ENCODE results near the gene C2CD4C. TPM values are rescaled to one million over a fixed set of nuclear protein-coding genes. Genes with fewer than 3 reads are reported as not detected.
"Not testable (repeated sequence)": the region's sequence is repeated elsewhere in the genome, so short reads cannot be mapped to it uniquely, and the experiment has no call there.

Gene C2CD4C
- total RNA-seq, 1 experiment from 2014 or later: 0.43 TPM

GRCh38 chr19:395467-395866, 13.5 kb downstream of the C2CD4C start:
- peaks cover 36% of the 10 kb centered on the region for H3K9me3 Mint-ChIP-seq (ENCODE audit: unreplicated experiment)
- no TSS peak for BruUV-seq (replicated peaks)
- no peak overlapping the region for H3K4me3 Mint-ChIP-seq (ENCODE audit: unreplicated experiment)

GRCh38 chr19:394857-395256, 14.1 kb downstream of the C2CD4C start:
- POLR2A ChIA-PET; H3K4me1 Mint-ChIP-seq (ENCODE audit: low read depth, unreplicated experiment); H3K4me3 Mint-ChIP-seq (ENCODE audit: unreplicated experiment); H3K27me3 ChIP-seq (replicated peaks; ENCODE audit: control insufficient read depth, insufficient read depth, low read length); CTCF ChIA-PET; H3K4me3 ChIP-seq (ENCODE audit: low read depth, low read length); H3K36me3 ChIP-seq (ENCODE audit: control insufficient read depth, insufficient read depth, low read length); BruUV-seq (replicated peaks); H3K4me1 ChIP-seq; H3K27me3 Mint-ChIP-seq (ENCODE audit: insufficient read depth, unreplicated experiment); H3K27ac Mint-ChIP-seq (ENCODE audit: unreplicated experiment); DNase-seq; intact Hi-C loops (cut with micrococcal nuclease; ENCODE audit: unreplicated experiment); H3K9me3 ChIP-seq: not testable (repeated sequence)
- Mint-ChIP-seq H3K9me3 (ENCODE audit: unreplicated experiment) (peaks cover 36% of the 10 kb centered on the region), H3K36me3 (ENCODE audit: insufficient read depth, unreplicated experiment) (peaks cover 14% of the 10 kb centered on the region)

More at GRCh38 chr19:395467-395866, 13.5 kb downstream of the C2CD4C start:
- DNase-seq: no peak
- Histone ChIP-seq H3K27me3 (replicated peaks; ENCODE audit: control insufficient read depth, insufficient read depth, low read length) (no peaks in the 10 kb centered on the region), H3K4me3 (ENCODE audit: low read depth, low read length) (no peak overlapping the region), H3K36me3 (ENCODE audit: control insufficient read depth, insufficient read depth, low read length) (no peaks in the 10 kb centered on the region), H3K9me3 (no peaks in the 10 kb centered on the region), H3K4me1 (no peaks in the 10 kb centered on the region)
- Mint-ChIP-seq H3K36me3 (ENCODE audit: insufficient read depth, unreplicated experiment) (peaks cover 14% of the 10 kb centered on the region), H3K4me1 (ENCODE audit: low read depth, unreplicated experiment) (no peaks in the 10 kb centered on the region), H3K27ac (ENCODE audit: unreplicated experiment) (no peak overlapping the region), H3K27me3 (ENCODE audit: insufficient read depth, unreplicated experiment) (no peaks in the 10 kb centered on the region)
- ChIA-PET POLR2A (no interaction called here), CTCF (no interaction called here)
- TF ChIP-seq CTCF (IDR thresholded peaks at IDR 0.05; ENCODE audit: insufficient read depth in 1 of 2, low read depth in 1 of 2, low read length in 1 of 2, severe bottlenecking in 1 of 2, unreplicated experiment in 1 of 2): no peak
- intact Hi-C loops (cut with micrococcal nuclease; ENCODE audit: unreplicated experiment): no loop called here

- H3K27me3 Mint-ChIP-seq (ENCODE audit: insufficient read depth, unreplicated experiment); DNase-seq; POLR2A ChIA-PET; CTCF ChIA-PET; H3K27me3 ChIP-seq (replicated peaks; ENCODE audit: control insufficient read depth, insufficient read depth, low read length); H3K4me3 ChIP-seq (ENCODE audit: low read depth, low read length); H3K4me3 Mint-ChIP-seq (ENCODE audit: unreplicated experiment); H3K36me3 ChIP-seq (ENCODE audit: control insufficient read depth, insufficient read depth, low read length); H3K9me3 ChIP-seq; H3K4me1 Mint-ChIP-seq (ENCODE audit: low read depth, unreplicated experiment); BruUV-seq (replicated peaks); intact Hi-C loops (cut with micrococcal nuclease; ENCODE audit: unreplicated experiment); H3K4me1 ChIP-seq: not testable (repeated sequence)
- Mint-ChIP-seq H3K9me3 (ENCODE audit: unreplicated experiment) (peaks cover 36% of the 10 kb centered on the region), H3K36me3 (ENCODE audit: insufficient read depth, unreplicated experiment) (peaks cover 14% of the 10 kb centered on the region), H3K27ac (ENCODE audit: unreplicated experiment) (peak overlapping the region; percentile 18)
Measured at GRCh38 chr19:393560-393959, 15.4 kb downstream of the C2CD4C start.

- no peak for DNase-seq
- H3K27me3 Mint-ChIP-seq (ENCODE audit: insufficient read depth, unreplicated experiment): no peaks in the 10 kb centered on the region
- H3K27ac Mint-ChIP-seq (ENCODE audit: unreplicated experiment): no peak overlapping the region
- no peaks in the 10 kb centered on the region for H3K9me3 ChIP-seq
- ChIA-PET CTCF (no interaction called here), POLR2A (no interaction called here)
- no peak overlapping the region for H3K4me3 ChIP-seq (ENCODE audit: low read depth, low read length)
- BruUV-seq (replicated peaks): no TSS peak
- H3K27me3 ChIP-seq (replicated peaks; ENCODE audit: control insufficient read depth, insufficient read depth, low read length): no peaks in the 10 kb centered on the region
- H3K36me3 Mint-ChIP-seq (ENCODE audit: insufficient read depth, unreplicated experiment): peaks cover 14% of the 10 kb centered on the region
- H3K4me3 Mint-ChIP-seq (ENCODE audit: unreplicated experiment): no peak overlapping the region
- intact Hi-C loops (cut with micrococcal nuclease; ENCODE audit: unreplicated experiment): no loop called here
- no peaks in the 10 kb centered on the region for H3K4me1 Mint-ChIP-seq (ENCODE audit: low read depth, unreplicated experiment)
- TF ChIP-seq CTCF (IDR thresholded peaks at IDR 0.05; ENCODE audit: insufficient read depth in 1 of 2, low read depth in 1 of 2, low read length in 1 of 2, severe bottlenecking in 1 of 2, unreplicated experiment in 1 of 2): no peak
- H3K9me3 Mint-ChIP-seq (ENCODE audit: unreplicated experiment): peaks cover 36% of the 10 kb centered on the region
- H3K4me1 ChIP-seq: no peaks in the 10 kb centered on the region
- H3K36me3 ChIP-seq (ENCODE audit: control insufficient read depth, insufficient read depth, low read length): no peaks in the 10 kb centered on the region
Measured at GRCh38 chr19:392375-392970, 16.5 kb downstream of the C2CD4C start.

All from Caco-2 (cell line).